HCEC 1CT (cell line): ENCODE measurements around the gene MTR.
A peak's percentile ranks its signal among the peaks of the same experiment; 100 is the strongest.
"Not testable (repeated sequence)": the region's sequence is repeated elsewhere in the genome, so short reads cannot be mapped to it uniquely, and the experiment has no call there.

Experiments used
- DNase-seq: peaks from one replicate; pipeline ENCODE4 v3.0.0-alpha.2; 2017

MTR gene

DNA sequence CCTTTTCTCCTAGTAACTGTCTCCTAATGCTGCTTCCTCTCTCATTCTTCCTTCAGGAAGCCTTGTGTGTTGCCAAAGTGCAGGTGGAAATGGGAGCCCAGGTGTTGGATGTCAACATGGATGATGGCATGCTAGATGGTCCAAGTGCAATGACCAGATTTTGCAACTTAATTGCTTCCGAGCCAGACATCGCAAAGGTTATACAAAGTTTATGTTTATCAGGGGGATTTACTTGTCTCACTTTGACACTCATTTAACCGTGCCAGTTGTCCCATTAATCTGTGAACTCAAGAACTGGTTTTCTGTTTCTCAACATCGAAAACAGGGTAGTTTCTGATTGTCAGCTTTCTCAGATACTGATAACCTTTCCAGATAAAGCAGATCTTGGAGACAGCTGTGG is 40.4 kb downstream of the MTR start:
- no peak for DNase-seq

DNA sequence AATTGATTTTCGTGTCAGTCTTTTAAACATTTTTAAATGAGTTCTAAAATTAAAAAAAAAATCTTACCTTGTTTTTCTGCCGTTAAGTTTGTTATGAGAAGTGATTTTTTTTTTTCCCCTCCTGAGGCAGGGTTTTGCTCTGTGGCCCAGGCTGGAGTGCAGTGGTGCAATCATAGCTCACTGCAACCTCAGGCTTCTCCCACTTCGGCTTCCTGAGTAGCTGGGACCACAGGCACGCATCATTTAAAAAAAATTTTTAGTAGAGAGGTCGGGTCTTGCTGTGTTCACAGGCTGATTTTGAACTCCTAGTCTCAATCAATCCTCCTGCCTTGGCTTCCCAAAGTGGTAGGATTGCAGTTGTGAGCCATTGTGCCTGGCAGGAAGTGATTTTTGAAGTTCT is 41.1 kb downstream of the MTR start:
- no peak for DNase-seq

GRCh38 chr1:236837115-236837514 is 42.0 kb downstream of the MTR start:
- DNase-seq, result no peak

GRCh38 chr1:236837897-236838296 is 42.8 kb downstream of the MTR start:
- DNase-seq, result no peak

DNA sequence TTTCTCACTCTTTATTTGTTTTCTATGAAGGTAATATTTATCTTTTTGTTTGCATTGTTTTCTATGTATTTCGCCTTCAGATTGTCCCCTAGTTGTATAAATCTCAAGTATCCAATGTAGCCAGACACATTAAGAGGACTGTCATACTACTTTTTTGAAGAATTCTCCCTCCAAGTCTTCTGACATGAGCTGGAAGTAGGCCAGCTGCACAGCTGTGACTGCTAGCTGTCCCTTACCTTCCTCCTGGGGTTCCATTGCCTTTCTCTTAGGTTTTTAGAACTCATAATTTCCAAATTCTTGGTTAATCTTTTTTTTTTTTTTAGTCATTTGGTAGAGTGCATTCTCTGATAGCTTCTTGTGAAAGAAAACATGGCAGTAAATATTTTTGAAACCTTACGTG is 46.2 kb downstream of the MTR start:
- no peak for DNase-seq

DNA sequence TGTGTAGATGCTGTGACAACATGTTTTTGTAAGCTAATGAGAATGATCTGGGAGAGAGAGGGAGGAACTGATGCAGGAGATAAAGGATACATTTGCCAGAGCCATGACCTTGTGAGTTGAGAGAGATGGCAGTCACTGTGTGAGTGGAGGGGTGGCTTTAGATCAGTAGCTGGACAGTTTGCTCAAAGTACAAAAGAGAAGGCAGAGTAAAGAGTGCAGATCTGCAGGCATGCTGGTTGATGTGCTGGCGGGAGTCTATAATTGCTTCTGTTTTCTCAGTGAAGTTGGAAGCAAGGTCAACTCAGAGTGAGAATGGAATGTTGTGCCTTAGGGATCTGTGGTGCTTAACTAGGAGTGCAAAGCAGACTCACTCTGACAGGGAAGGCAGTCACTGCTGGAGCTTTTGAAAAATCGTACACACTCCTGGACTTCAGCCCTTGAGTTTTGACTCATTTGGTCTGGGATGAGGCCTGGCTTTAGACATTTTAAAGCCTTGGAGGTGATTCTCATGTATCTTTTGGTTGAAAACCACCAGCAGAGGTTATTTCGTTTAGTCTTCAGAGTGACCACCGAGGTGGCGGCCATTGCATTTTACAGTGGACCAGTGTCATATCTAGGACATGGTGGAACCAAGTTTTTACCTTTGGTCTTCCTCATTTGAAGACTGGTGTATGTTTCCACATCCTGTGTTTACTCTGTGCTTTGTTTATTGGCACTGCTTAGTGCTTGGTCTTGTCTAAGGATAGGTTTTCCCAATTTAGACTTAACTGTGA is 49.6 kb downstream of the MTR start:
- peak; percentile 4 for DNase-seq

DNA sequence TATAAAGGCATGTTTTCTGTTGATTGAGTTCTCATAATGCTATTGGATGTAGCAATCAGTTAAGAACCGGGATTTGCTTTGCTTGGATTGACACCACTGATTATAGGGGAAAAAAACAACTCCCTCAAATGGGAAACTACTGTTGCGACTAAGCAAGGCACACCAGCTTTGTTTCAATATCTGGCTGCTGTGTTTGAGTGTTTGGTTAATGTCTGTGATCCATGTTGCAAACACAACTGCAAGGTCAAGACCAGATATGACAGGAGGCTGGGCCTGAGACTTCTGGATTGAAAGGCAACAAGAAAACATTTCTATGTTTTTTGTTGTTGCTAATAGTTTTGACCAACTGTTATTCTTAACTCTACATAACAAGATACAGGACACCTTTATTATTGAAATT is 50.7 kb downstream of the MTR start:
- DNase-seq, result no peak

GRCh38 chr1:236848274-236848923 is 53.3 kb downstream of the MTR start:
- DNase-seq, result no peak

DNA sequence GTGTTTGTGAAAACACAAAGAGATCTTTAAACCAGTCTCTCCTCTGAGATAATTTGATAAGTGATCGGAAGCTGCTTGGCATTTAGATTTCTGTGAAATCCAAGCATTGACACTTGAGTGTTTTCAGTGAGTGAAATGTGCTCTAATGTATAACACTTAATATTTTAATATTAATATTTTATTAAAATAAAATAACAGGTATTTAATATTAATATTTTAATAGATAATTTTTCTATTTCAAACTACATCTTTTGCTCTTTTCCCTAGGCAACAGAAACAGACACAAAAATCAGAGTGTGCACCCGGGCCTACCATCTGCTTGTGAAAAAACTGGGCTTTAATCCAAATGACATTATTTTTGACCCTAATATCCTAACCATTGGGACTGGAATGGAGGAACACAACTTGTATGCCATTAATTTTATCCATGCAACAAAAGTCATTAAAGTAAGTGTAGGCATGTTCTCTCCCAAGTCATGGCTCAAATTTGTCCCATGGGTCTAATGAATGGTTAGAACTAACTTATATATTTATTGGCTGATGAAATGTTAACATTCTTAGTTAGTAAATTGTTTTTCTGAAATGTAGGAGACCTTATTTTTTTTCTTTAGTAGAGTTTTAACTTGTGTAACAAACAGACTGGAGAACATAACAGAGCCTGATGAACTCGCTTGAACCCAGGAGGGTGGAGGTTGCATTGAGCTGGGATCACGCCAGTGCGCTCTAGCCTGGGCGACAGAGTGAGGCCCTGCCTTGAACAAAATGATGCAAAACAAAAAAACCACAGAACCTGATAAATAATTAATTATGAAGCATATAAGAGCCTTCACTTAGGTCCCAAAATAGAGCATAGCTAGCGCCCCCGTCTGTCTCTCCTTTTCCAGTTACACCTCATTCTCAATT is 55.2 kb downstream of the MTR start:
- DNase-seq, result no peak

GRCh38 chr1:236851871-236852270 is 56.8 kb downstream of the MTR start:
- peak; percentile 28 for DNase-seq

DNA sequence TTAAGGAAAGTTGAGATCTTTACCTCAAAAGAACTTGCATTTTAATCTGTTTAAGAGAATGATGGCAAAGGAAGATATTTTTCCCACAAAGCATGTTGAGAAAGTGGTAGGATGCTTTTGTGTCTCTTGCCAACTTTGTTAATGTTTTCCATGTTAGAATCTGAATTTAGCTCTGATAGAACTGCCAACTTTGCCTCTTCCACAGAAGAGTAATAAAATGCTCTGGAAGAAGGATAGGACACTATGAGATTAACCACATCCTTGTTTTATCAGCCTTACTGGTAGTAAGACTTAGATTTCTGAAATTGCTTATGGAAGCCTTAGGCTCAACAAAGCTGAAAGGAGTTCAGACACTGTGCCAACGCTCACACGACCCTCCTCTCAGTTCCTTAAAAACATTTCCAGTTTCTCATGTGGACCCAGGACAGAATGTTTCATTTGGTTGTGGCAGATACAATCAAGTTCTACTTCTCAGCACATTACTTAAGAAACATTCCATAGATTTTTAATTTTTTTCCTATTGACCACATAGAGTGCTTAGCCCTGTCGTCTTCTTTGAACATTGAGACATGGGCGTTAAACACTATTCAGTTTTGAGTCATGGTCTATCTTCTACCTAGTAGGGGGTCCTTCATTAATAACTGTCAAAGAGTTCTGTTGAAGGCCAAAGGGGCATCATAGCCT is 59.0 kb downstream of the MTR start:
- peak; percentile 2 for DNase-seq

DNA sequence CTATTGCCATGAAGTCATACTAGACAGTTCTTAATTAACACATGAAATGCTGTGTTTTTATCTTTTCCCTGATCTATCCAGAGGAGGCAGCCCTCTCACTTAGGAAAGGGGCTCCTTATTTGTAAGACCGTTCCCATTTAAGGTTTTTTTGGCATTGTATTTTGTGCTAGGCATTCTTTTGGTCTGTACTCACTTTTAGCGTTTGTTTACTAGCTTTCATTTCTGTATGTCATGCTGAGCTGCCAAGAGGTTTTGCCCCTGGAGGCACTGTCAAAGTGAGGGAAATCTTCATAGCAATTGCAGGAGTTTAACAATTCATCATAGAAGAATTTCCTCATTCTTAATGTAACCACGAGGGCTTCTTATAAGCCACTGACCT is 59.5 kb downstream of the MTR start:
- DNase-seq, result peak; percentile 32

DNA sequence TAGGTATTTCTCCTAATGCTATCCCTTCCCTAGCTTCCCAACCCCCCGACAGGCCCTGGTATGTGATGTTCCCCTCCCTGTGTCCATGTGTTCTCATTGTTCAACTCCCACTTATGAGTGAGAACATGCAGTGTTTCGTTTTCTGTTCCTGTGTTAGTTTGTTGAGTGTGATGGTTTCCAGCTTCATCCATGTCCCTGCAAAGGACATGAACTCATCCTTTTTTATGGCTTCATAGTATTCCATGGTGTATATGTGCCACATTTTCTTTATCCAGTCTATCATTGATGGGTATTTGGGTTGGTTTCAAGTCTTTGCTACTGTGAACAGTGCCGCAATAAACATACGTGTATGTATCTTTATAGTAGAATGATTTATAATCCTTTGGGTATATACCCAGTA is 61.6 kb downstream of the MTR start:
- DNase-seq, result not testable (repeated sequence)

- DNase-seq, result no peak
These were observed 63.1 kb downstream of the MTR start for GRCh38 chr1:236858165-236858564.

GRCh38 chr1:236860101-236860500 is 65.0 kb downstream of the MTR start:
- DNase-seq, result no peak

- DNase-seq, result no peak
These were observed 65.6 kb downstream of the MTR start for GRCh38 chr1:236860674-236861073.

DNA sequence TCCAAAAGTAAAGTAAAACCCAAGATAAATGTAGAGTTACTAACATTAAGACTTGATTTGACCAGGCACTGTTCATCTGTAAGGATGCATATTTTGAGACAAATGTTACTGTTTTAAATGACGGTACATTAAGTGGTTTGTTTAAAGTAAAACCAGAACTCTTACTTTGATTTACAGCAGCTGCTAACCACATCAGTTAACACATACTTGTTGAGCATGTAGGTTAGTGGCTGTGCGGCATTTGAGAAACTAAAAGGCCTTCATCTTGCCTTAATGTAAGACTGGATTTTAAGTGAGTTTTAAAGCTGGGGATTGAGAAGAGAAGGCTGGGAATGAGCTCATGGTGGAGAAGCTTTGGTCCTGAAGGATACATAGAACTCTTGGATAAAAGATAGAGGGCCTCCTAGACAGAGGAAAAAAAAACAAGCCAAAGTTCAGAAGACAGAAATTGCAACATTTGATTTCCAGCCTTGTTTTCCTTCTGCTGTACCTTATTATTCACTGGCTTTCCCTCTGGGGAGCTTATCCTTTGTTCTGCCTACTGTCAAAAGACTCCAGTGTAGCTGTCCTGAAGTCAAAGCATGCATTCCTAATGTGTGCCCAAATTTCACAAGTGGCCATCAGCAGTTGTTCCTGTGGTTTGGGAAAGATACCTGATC is 66.6 kb downstream of the MTR start:
- DNase-seq, result no peak

DNA sequence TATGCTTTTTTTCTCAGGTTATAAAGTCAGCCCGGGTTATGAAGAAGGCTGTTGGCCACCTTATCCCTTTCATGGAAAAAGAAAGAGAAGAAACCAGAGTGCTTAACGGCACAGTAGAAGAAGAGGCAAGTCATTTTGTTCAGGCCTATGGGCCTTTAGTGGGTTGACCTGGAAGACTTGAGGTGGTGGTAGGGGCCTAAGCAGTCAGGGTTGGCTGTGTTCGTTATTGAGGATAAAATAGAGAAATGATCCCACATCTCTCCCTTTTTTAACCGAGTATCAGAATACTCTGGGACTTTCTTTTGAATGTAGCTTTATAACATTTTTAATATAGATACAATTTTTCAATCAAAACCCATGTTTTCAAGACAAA is 67.1 kb downstream of the MTR start:
- DNase-seq, result no peak

DNA sequence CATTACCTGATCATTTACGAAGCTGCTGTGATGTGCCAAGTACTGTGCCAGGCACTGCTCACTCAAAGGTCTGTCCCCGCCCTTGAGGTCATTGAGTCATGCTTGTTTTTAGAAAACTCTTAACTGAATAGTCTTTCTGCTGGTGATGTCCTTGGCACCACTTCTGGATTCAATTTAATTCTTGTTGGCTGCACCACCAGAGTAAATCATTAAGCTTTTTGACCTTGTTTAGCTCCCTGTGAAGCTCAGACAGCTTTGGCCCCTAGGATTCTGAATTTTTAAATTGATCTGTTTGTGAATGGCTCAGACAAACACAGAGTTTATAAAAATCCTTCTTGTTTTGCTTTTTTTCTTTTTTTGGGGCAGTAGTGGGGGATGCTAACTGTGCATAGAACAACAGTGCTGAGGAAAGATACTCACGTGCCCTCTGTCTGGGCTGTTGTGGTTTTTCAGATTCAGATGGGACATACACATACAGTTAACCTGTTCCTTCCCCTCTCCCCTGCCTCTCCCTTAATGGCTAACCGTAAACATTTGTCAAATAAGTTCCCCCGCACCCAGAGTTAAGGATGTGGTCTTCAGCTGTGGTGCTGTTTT is 67.6 kb downstream of the MTR start:
- peak; percentile 2 for DNase-seq

DNA sequence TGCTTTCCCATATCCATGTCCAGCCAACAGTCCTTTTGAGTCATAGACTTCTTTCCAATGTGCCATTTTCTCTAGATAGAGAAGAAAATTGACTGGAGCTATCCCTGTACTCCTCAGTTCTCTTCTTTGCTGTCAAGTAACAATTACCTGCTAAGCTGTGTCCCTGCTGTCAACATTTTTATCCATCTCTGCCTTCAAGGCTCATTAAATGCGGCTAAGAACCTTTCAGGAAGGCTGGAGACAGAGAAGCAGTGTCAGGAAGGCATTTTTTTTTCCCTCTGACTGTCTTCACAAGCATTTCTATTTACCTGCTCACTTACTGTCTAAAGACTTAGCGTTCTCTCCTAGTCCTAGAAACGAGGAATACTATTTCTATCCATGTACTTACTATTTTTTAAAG is 69.1 kb downstream of the MTR start:
- DNase-seq, result no peak

GRCh38 chr1:236864996-236865817 is 70.1 kb downstream of the MTR start:
- DNase-seq, result no peak
